OCI-LY3 (cell line): ENCODE results near the gene COL27A1.

Experiments
- H2AFZ ChIP-seq: fragments of 200-600, 300-600 bp; shearing (Covaris generic); 2 replicates; pipeline ENCODE4 v1.6.0; 2014; ENCODE audit warnings: antibody characterized with exemption, low read depth, low read length
- H3K27ac ChIP-seq: fragments of 200-600, 300-600 bp; sonication (generic); 2 replicates; pipeline ENCODE4 v1.5.1; 2014; ENCODE audit warnings: mild to moderate bottlenecking, low read length, moderate library complexity, mixed read lengths
- H3K27me3 ChIP-seq: fragments of 200-600, 300-600 bp; sonication (generic); 2 replicates; pipeline ENCODE4 v1.6.1; 2014; ENCODE audit warnings: low read depth, low read length, mixed read lengths
- H3K36me3 ChIP-seq: fragments of 200-600, 300-600 bp; sonication (generic); replicated peaks from 2 replicates; pipeline ENCODE3; 2014; ENCODE audit warnings: low read depth, low read length, mixed read lengths
- H3K4me1 ChIP-seq: fragments of 300-600, 200-600 bp; sonication (generic); 2 replicates; pipeline ENCODE4 v1.6.1; 2014; ENCODE audit warnings: low read length, mixed read lengths
- H3K4me2 ChIP-seq: fragments of 200-600, 300-600 bp; sonication (generic); 2 replicates; pipeline ENCODE4 v1.6.1; 2014; ENCODE audit warnings: low read length, mixed read lengths
- H3K4me3 ChIP-seq: fragments of 300-600, 200-600 bp; sonication (generic); 2 replicates; pipeline ENCODE4 v1.5.1; 2014; ENCODE audit warnings: antibody characterized with exemption, mild to moderate bottlenecking, low read length, moderate library complexity
- H3K79me2 ChIP-seq: fragments of 300-600, 200-600 bp; shearing (Covaris generic); 2 replicates; pipeline ENCODE4 v1.6.1; 2014; ENCODE audit warnings: mild to moderate bottlenecking, low read length, mixed read lengths
- H3K9ac ChIP-seq: fragments of 300-600, 200-600 bp; shearing (Covaris generic); 2 replicates; pipeline ENCODE4 v1.6.0; 2014; ENCODE audit warnings: mild to moderate bottlenecking, low read length, moderate library complexity
- H3K9me3 ChIP-seq: fragments of 200-600, 300-600 bp; shearing (Covaris generic); 2 replicates; pipeline ENCODE4 v1.6.1; 2014; ENCODE audit warnings: low read length, mixed read lengths; ENCODE audit not compliant: insufficient read depth
- H4K20me1 ChIP-seq: fragments of 200-600, 300-600 bp; sonication (generic); 2 replicates; pipeline ENCODE4 v1.6.1; 2016; ENCODE audit warnings: low read length, mixed read lengths; ENCODE audit not compliant: insufficient read depth
- CTCF ChIP-seq: fragments of 200-600, 300-600 bp; sonication (generic); IDR thresholded peaks from 2 replicates; pipeline ENCODE4 v1.5.1; 2014; ENCODE audit warnings: antibody characterized with exemption, low read length, low read depth
- EZH2phosphoT487 ChIP-seq: fragments of 200-600 bp; shearing (Covaris generic); IDR thresholded peaks from 2 replicates; pipeline ENCODE4 v1.6.1; 2018; ENCODE audit warnings: antibody characterized with exemption, mixed run types, low read depth

The COL27A1 gene

GRCh38 chr9:114289571-114290481 is 134.5 kb downstream of the COL27A1 start:
- Histone ChIP-seq H2AFZ (no peak overlapping the region), H3K9ac (no peak overlapping the region), H3K79me2 (no peaks in the 10 kb centered on the region), H3K27ac (no peak overlapping the region), H3K4me3 (no peak overlapping the region), H3K36me3 (no peaks in the 10 kb centered on the region), H3K4me1 (no peaks in the 10 kb centered on the region), H3K9me3 (peaks cover 4% of the 10 kb centered on the region; the same call in 1 of the 2 replicates), H4K20me1 (no peaks in the 10 kb centered on the region), H3K4me2 (no peak overlapping the region), H3K27me3 (peaks cover 11% of the 10 kb centered on the region; the same call in 1 of the 2 replicates)
- no peak for TF ChIP-seq EZH2phosphoT487
- no peak for TF ChIP-seq CTCF

GRCh38 chr9:114290561-114290986 is 135.2 kb downstream of the COL27A1 start:
- H2AFZ ChIP-seq, result no peak overlapping the region
- TF ChIP-seq CTCF, result no peak
- no peak for TF ChIP-seq EZH2phosphoT487
- no peak overlapping the region for H3K9ac ChIP-seq
- no peak overlapping the region for H3K27ac ChIP-seq
- no peak overlapping the region for H3K4me2 ChIP-seq
- H4K20me1 ChIP-seq, result no peaks in the 10 kb centered on the region
- H3K4me3 ChIP-seq, result no peak overlapping the region
- peaks cover 6% of the 10 kb centered on the region; the same call in 1 of the 2 replicates for H3K9me3 ChIP-seq
- H3K36me3 ChIP-seq, result no peaks in the 10 kb centered on the region
- no peaks in the 10 kb centered on the region for H3K4me1 ChIP-seq
- no peaks in the 10 kb centered on the region for H3K79me2 ChIP-seq
- H3K27me3 ChIP-seq, result peaks cover 13% of the 10 kb centered on the region; the same call in 1 of the 2 replicates

- no peak overlapping the region for H2AFZ ChIP-seq
- peaks cover 13% of the 10 kb centered on the region; the same call in 1 of the 2 replicates for H3K27me3 ChIP-seq
- 0 out of 2 replicates have a peak overlapping the region, but pooled peaks have one; percentile 29 for H3K4me2 ChIP-seq
- H3K36me3 ChIP-seq, result no peaks in the 10 kb centered on the region
- peaks cover 6% of the 10 kb centered on the region; the same call in 1 of the 2 replicates for H3K9me3 ChIP-seq
- no peaks in the 10 kb centered on the region for H4K20me1 ChIP-seq
- TF ChIP-seq EZH2phosphoT487, result no peak
- peak; percentile 90 for TF ChIP-seq CTCF
- H3K9ac ChIP-seq, result no peak overlapping the region
- H3K79me2 ChIP-seq, result no peaks in the 10 kb centered on the region
- H3K4me1 ChIP-seq, result no peaks in the 10 kb centered on the region
- H3K4me3 ChIP-seq, result no peak overlapping the region
- no peak overlapping the region for H3K27ac ChIP-seq
Measured at GRCh38 chr9:114291064-114291474, 135.7 kb downstream of the COL27A1 start.

- H3K9ac ChIP-seq, result no peak overlapping the region
- no peak overlapping the region for H3K4me2 ChIP-seq
Measured at GRCh38 chr9:114291886-114292590, 136.7 kb downstream of the COL27A1 start.

More at GRCh38 chr9:114291886-114292590, 136.7 kb downstream of the COL27A1 start:
- peaks cover 8% of the 10 kb centered on the region; the same call in 1 of the 2 replicates for H3K9me3 ChIP-seq
- peaks cover 13% of the 10 kb centered on the region; the same call in 1 of the 2 replicates for H3K27me3 ChIP-seq
- H3K4me1 ChIP-seq, result no peaks in the 10 kb centered on the region
- no peak overlapping the region for H3K27ac ChIP-seq
- H4K20me1 ChIP-seq, result no peaks in the 10 kb centered on the region
- TF ChIP-seq EZH2phosphoT487 (no peak), CTCF (no peak)
- H2AFZ ChIP-seq, result no peak overlapping the region
- no peaks in the 10 kb centered on the region for H3K79me2 ChIP-seq
- no peak overlapping the region for H3K4me3 ChIP-seq
- H3K36me3 ChIP-seq, result no peaks in the 10 kb centered on the region
